Activated naive CD8-positive, alpha-beta T cell treated with anti-CD3 and anti-CD28 coated beads, Interleukin-2, amount 50 U/mL, for 16 hours (primary cell): ENCODE results near the gene CORO2A.
"Not testable (repeated sequence)": the region's sequence is repeated elsewhere in the genome, so short reads cannot be mapped to it uniquely, and the experiment has no call there.

ENCODE experiments used
- DNase-seq: peaks from one replicate; pipeline ENCODE4 v3.0.0-alpha.2; 2020; ENCODE audit warnings: low read depth, low spot score

The CORO2A gene

GRCh38 chr9:98085944-98086343 lies 106.5 kb downstream of the CORO2A start:
- no peak for DNase-seq

DNA sequence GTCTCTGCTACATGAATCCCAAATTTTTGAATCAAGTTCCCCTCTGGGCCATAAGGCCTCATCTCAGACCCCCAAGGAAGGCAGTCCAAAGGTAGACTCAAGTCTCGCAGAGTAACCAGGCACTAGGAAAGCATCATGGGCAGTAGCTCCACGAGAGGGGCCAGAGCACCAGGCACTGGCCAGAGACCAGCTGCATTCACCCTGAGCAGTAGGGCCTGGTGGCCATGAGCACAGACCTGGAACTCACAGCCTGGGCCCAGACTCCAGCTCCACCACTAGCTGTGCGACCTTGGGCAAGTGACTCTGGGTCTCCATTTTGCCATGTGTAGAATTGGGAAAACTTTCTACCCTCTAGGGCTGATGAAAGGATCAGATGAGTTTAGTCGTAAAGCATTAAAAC lies 107.4 kb downstream of the CORO2A start:
- no peak for DNase-seq

- DNase-seq = no peak
These were observed 108.0 kb downstream of the CORO2A start for GRCh38 chr9:98084396-98084795.

DNA sequence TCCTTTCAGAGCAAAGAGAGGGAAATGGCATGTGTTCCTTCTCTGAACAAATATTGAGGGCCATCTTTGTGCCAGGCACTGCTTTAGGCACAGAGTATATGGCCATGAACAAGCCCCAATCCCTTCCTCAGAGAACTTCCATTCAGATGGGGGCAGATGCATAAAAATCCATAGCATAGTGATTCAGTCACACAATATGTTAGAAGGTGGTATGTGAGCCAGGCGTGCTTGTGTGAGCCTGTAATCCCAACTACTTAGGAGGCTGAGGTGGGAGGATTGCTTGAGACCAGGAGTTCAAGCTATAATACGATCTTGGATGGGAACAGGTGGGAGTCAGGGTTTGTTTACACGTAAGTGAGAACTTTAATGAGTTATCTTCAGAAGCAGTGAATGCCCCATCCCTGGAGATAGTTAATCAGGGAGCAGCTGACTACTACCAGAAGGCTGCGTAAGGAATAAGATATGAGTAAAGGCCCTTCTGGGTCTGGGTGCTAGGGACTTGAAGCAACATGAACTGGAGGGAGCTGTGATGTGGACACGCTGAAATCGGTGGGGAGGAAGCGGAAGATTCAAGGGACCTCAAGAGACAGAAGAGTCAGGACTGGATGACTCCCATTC lies 108.8 kb downstream of the CORO2A start:
- DNase-seq = no peak

DNA sequence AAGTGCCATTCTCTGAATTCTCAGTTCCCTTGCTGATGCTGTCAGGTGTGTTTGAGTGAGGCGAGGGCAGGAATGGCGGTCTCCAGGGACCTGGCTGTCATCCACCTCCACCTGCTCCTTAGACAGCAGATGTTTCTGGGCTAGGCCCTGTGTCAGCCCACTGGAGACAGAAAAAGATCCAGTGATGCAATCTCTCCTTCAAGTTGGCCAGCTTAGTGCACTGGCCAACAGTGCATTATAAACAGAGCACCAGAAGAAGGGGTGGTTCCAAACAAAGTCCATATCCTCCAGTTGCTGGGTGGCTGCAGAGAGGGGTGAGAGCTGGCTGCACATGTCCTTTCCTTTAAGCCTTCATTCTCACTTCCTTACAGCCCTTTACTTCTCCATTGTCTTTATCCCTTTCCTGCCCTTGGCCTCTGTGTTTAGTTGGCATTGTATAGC lies 109.4 kb downstream of the CORO2A start:
- no peak for DNase-seq

GRCh38 chr9:98081477-98082219 lies 110.8 kb downstream of the CORO2A start:
- DNase-seq = no peak

- DNase-seq = no peak
These were observed 111.7 kb downstream of the CORO2A start for GRCh38 chr9:98080780-98081179.

DNA sequence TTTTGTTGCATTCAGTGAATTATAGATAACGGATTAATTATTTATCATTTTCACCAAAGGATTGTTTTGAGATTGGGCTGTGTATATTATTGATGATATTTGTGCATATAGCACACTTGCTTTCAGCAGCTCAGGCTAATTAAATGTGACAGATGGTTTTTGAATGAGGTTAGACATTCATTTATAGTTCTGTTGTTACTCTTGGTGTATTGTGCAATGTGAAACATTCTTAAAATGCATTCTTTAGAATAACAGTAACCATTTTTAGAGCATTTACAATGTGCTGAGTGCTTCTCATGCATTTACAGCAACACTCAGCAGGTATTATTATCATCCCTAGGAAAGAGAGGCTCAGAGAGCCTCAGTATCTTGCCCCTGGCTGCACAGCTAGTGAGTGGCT lies 112.1 kb downstream of the CORO2A start:
- DNase-seq = no peak

- DNase-seq = no peak
These were observed 113.5 kb downstream of the CORO2A start for GRCh38 chr9:98078895-98079294.

- not testable (repeated sequence) for DNase-seq
These were observed 115.9 kb downstream of the CORO2A start for GRCh38 chr9:98076514-98076890.

DNA sequence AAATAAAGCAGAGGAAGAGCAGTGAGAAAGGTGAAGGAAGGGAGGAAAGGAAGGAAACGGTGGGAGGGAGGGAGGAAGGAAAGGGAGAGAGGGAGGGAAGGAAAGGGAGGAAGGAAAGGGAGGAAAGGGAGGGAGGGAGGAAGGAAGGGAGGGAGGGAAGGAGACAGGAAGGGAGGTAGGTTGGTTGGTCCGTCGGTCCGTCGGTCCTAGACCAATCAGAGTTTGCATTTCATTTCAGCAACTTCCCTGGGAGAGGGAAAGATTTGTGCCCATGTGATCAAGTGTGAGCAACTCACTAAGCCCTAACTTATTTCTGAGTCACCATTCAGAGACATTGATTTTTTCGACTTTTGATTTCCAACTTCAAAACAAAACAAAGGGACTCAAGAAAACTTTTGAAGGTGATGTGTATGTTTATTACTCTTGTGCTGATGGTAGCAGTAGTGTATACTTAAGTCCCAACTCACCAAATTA lies 117.1 kb downstream of the CORO2A start:
- no peak for DNase-seq

GRCh38 chr9:98074115-98074990 lies 118.1 kb downstream of the CORO2A start:
- DNase-seq = peak; percentile 31

GRCh38 chr9:98071737-98072136 lies 120.7 kb downstream of the CORO2A start:
- no peak for DNase-seq
